Measurements from ENCODE around the gene MAFB. TPM values are rescaled to one million over a fixed set of nuclear protein-coding genes. Genes with fewer than 3 reads are reported as not detected.

The MAFB gene
- total and polyA plus RNA-seq, 7 experiments from 2014 or later, result 0.12 to 139 (median 4.4) TPM; not detected in 2

DNA sequence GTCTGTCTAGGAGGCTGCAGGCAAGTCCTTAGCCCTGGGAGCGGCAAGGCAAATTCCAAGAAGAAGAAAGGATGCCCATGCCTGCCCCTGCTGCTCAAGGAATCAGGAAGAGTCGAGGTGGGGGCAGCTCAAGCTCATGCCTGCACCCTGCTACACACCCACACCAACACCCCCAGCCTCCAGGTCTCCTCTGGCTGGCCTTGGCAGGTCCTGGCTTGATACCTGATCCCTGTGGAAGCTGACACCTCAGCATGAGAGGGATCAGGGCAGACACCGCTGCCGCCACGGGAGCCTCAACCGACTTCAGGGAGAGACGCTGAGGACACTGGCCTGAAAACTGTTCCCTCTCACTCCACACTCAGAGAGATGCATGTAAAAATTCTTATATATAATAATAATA lies 35.5 kb upstream of the MAFB start:
- no peaks in the 10 kb centered on the region for H3K27me3 ChIP-seq (ENCODE audit: control insufficient read depth in 2 of 2, insufficient read depth in 2 of 2, low read length in 2 of 2)
- no peaks in the 10 kb centered on the region for H3K36me3 Mint-ChIP-seq
- H3K27me3 Mint-ChIP-seq, result peaks cover 0 to 23% (median 0%) of the 10 kb centered on the region in 5 donors
- peaks cover 0 to 10% (median 3%) of the 10 kb centered on the region in 11 donors for H3K9me3 Mint-ChIP-seq
- DNase-seq, result no peak
- no peaks in the 10 kb centered on the region for H3K4me1 Mint-ChIP-seq
- intact Hi-C loops (cut with micrococcal nuclease), result no loop called here
- no peak overlapping the region for H3K4me3 ChIP-seq (ENCODE audit: low read length)
- H3K36me3 ChIP-seq (ENCODE audit: control insufficient read depth in 2 of 3, insufficient read depth in 3 of 3, low read length in 3 of 3), result no peaks in the 10 kb centered on the region
- ChIA-PET CTCF (no interaction called here), POLR2A (no interaction called here)
- no peak overlapping the region for H3K27ac Mint-ChIP-seq
- H3K27ac ChIP-seq (ENCODE audit: low read depth, low read length), result no peak overlapping the region
- H3K4me1 ChIP-seq (ENCODE audit: control insufficient read depth in 2 of 2, insufficient read depth in 2 of 2, low read length in 2 of 2), result no peaks in the 10 kb centered on the region
- no peaks in the 10 kb centered on the region for H3K9me3 ChIP-seq (ENCODE audit: control insufficient read depth in 2 of 3, low read length in 3 of 3)
- no peak overlapping the region for H3K4me3 Mint-ChIP-seq
- no peak for ATAC-seq

DNA sequence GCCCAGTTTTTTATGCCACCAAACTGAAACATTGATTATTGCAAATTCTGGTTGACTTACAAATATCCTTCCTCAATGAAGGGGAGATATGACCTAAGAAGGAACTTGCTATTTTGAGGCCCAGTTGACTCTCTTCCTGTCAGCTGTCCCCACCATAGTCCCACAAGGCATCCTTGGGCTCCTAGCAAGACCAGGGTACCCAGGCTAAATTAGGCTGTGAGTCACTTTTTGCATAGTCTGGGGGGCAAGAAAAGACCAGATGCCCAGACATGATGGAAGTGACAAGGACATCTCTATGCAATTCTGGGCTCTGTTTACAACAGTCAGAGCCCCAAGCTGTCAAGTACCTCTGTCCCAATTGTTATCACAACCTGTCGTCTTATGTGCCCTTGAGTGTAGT lies 31.8 kb upstream of the MAFB start:
- Mint-ChIP-seq H3K36me3 (no peaks in the 10 kb centered on the region), H3K27ac (no peak overlapping the region), H3K4me3 (no peak overlapping the region), H3K4me1 (no peaks in the 10 kb centered on the region), H3K9me3 (no peaks in the 10 kb centered on the region), H3K27me3 (peaks cover 0 to 15% (median 4%) of the 10 kb centered on the region in 5 donors)
- no peaks in the 10 kb centered on the region for H3K4me1 ChIP-seq (ENCODE audit: control insufficient read depth in 2 of 2, insufficient read depth in 2 of 2, low read length in 2 of 2)
- DNase-seq (no peak), ATAC-seq (no peak)
- H3K4me3 ChIP-seq (ENCODE audit: low read length), result no peak overlapping the region
- no peaks in the 10 kb centered on the region for H3K36me3 ChIP-seq (ENCODE audit: control insufficient read depth in 2 of 3, insufficient read depth in 3 of 3, low read length in 3 of 3)
- ChIA-PET POLR2A (interaction anchor here (0.5 kb wide), 1 partner anchor 13 kb away, joined by 4 read pairs; no protein-coding TSS in a partner anchor), CTCF (no interaction called here)
- no peak overlapping the region for H3K27ac ChIP-seq (ENCODE audit: low read depth, low read length)
- intact Hi-C loops (cut with micrococcal nuclease), result no loop called here
- no peaks in the 10 kb centered on the region for H3K9me3 ChIP-seq (ENCODE audit: control insufficient read depth in 2 of 3, low read length in 3 of 3)
- H3K27me3 ChIP-seq (ENCODE audit: control insufficient read depth in 2 of 2, insufficient read depth in 2 of 2, low read length in 2 of 2), result peaks cover 0 to 4% of the 10 kb centered on the region in 2 donors

GRCh38 chr20:40720099-40720498 lies 31.1 kb upstream of the MAFB start:
- ChIA-PET CTCF (no interaction called here), POLR2A (interaction anchor here (0.5 kb wide), 1 partner anchor 12 kb away, joined by 4 read pairs; no protein-coding TSS in a partner anchor)
- H3K9me3 ChIP-seq (ENCODE audit: control insufficient read depth in 2 of 3, low read length in 3 of 3), result no peaks in the 10 kb centered on the region
- Mint-ChIP-seq H3K9me3 (no peaks in the 10 kb centered on the region), H3K36me3 (no peaks in the 10 kb centered on the region), H3K27ac (no peak overlapping the region), H3K27me3 (peaks cover 0 to 15% (median 0%) of the 10 kb centered on the region in 5 donors), H3K4me3 (no peak overlapping the region), H3K4me1 (no peaks in the 10 kb centered on the region)
- H3K4me1 ChIP-seq (ENCODE audit: control insufficient read depth in 2 of 2, insufficient read depth in 2 of 2, low read length in 2 of 2), result no peaks in the 10 kb centered on the region
- intact Hi-C loops (cut with micrococcal nuclease), result no loop called here
- H3K27ac ChIP-seq (ENCODE audit: low read depth, low read length), result no peak overlapping the region
- H3K36me3 ChIP-seq (ENCODE audit: control insufficient read depth in 2 of 3, insufficient read depth in 3 of 3, low read length in 3 of 3), result no peaks in the 10 kb centered on the region
- no peak for ATAC-seq
- peaks cover 0 to 4% of the 10 kb centered on the region in 2 donors for H3K27me3 ChIP-seq (ENCODE audit: control insufficient read depth in 2 of 2, insufficient read depth in 2 of 2, low read length in 2 of 2)
- DNase-seq, result no peak
- H3K4me3 ChIP-seq (ENCODE audit: low read length), result no peak overlapping the region

DNA sequence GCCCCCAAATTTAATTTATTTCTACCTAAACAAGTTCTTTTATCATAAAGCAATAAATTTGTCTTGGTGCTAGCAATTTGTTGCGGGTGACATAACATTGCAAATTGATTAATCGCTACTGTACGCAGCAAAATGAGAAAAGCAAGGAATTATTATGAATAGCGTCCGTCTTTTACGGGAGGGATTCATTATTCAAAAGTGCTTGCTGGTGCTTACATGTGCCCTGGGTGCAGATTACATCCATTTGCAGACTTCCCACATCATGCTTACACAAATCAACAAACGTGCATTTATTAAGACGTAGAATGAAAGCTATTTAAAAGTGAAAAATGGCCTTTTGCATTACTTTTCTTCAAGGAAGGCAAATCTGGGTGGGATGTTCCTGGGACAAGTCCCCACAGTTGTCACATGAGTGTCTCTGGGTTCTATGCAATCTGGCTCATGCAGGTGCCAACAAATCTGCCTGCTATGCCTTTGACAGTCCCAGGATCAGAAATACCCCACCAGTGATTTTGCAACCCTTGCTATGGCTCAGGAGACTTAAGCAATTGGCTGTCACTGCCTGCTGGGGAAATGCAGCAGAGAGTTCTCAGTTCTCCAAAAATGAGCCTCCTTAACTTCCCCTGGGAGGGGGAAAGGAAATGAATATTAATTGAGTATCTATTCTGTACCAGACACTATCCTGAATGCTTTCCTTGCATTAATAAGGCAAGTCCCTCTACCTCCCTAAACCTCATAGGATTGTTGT lies 30.1 kb upstream of the MAFB start:
- intact Hi-C loops (cut with micrococcal nuclease), result no loop called here
- no peaks in the 10 kb centered on the region for H3K36me3 Mint-ChIP-seq
- H3K27ac ChIP-seq (ENCODE audit: low read depth, low read length), result no peak overlapping the region

DNA sequence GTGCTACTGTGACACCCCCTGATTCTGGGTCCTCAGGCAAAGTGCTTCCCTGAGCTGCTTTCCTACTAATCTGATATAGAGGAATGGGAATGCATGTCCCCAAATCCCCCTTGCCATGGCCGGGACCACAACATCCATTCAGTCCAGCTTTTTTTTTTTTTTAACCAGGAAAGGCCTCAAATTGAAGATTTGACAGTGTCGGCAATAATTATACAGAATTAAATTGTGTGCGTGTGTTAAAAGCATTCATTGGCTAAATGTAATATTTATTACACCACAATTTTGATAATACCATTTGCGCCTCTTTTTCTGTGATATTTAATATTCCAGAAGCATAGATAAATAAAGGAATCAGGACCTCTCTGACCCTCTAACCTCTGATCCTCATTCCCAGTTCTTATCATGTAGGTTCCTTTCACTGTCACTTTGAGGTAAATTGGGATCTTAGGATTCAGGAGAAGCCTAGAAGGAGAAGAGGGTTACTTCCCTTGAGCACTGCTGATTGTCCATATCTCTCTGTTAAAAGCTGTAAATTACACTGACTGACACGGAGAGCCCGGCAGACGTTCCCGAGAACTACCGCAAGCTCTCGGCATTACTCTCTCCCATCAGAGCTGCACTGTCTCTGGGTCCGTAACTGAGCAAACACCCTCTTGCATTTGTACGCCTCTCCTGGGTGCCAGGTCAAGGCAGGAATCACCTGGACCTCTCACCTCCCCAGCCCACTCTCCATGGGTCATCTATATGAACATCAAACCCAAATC lies 29.4 kb upstream of the MAFB start:
- ChIA-PET CTCF (no interaction called here), POLR2A (no interaction called here)
- Histone ChIP-seq H3K4me3 (ENCODE audit: low read length) (no peak overlapping the region), H3K9me3 (ENCODE audit: control insufficient read depth in 2 of 3, low read length in 3 of 3) (no peaks in the 10 kb centered on the region), H3K36me3 (ENCODE audit: control insufficient read depth in 2 of 3, insufficient read depth in 3 of 3, low read length in 3 of 3) (no peaks in the 10 kb centered on the region), H3K27ac (ENCODE audit: low read depth, low read length) (no peak overlapping the region), H3K27me3 (ENCODE audit: control insufficient read depth in 2 of 2, insufficient read depth in 2 of 2, low read length in 2 of 2) (peaks cover 0 to 4% of the 10 kb centered on the region in 2 donors), H3K4me1 (ENCODE audit: control insufficient read depth in 2 of 2, insufficient read depth in 2 of 2, low read length in 2 of 2) (no peaks in the 10 kb centered on the region)
- ATAC-seq (no peak), DNase-seq (no peak)
- no peak overlapping the region for H3K27ac Mint-ChIP-seq
- H3K4me3 Mint-ChIP-seq, result no peak overlapping the region
- peaks cover 0 to 2% (median 0%) of the 10 kb centered on the region in 11 donors for H3K9me3 Mint-ChIP-seq
- H3K27me3 Mint-ChIP-seq, result peaks cover 0 to 13% (median 4%) of the 10 kb centered on the region in 5 donors
- intact Hi-C loops (cut with micrococcal nuclease), result no loop called here
- no peaks in the 10 kb centered on the region for H3K36me3 Mint-ChIP-seq
- no peaks in the 10 kb centered on the region for H3K4me1 Mint-ChIP-seq

More for the DNA sequence above, 30.1 kb upstream of the MAFB start:
- no peak overlapping the region for H3K4me3 ChIP-seq (ENCODE audit: low read length)
- Mint-ChIP-seq H3K27ac (no peak overlapping the region), H3K9me3 (no peaks in the 10 kb centered on the region), H3K4me3 (no peak overlapping the region), H3K4me1 (no peaks in the 10 kb centered on the region), H3K27me3 (peaks cover 0 to 19% (median 4%) of the 10 kb centered on the region in 5 donors)
- no peaks in the 10 kb centered on the region for H3K4me1 ChIP-seq (ENCODE audit: control insufficient read depth in 2 of 2, insufficient read depth in 2 of 2, low read length in 2 of 2)
- ChIA-PET POLR2A (no interaction called here), CTCF (no interaction called here)
- DNase-seq (no peak), ATAC-seq (peak; percentile 60)
- no peaks in the 10 kb centered on the region for H3K9me3 ChIP-seq (ENCODE audit: control insufficient read depth in 2 of 3, low read length in 3 of 3)
- peaks cover 0 to 4% of the 10 kb centered on the region in 2 donors for H3K27me3 ChIP-seq (ENCODE audit: control insufficient read depth in 2 of 2, insufficient read depth in 2 of 2, low read length in 2 of 2)
- H3K36me3 ChIP-seq (ENCODE audit: control insufficient read depth in 2 of 3, insufficient read depth in 3 of 3, low read length in 3 of 3), result no peaks in the 10 kb centered on the region

DNA sequence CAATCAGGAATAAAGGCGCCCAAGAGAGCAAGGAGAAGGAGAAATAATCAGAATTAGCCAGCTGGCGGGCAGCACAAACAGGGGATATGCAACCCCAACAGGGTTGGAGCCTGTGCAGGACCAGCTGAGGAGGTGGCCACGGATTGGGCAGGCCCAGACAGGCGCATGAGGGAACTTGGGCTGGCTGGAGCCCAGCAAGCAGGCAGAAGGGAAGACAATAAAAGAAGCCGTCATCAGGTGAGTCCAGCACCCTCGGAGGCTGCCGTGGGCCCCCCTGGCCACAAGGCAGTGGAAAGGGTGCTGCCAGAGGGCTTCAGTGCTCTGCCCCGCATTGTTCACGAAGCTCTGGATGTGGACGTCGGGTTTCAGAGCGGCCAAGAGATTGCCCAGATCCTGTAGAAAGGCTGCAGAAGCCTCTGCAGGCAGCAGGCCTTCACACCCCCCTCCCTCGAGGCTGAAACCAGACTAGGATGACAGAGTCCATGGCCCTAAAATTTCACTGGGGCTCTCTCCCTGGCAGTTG lies 28.4 kb upstream of the MAFB start:
- Histone ChIP-seq H3K4me3 (ENCODE audit: low read length) (no peak overlapping the region), H3K36me3 (ENCODE audit: control insufficient read depth in 2 of 3, insufficient read depth in 3 of 3, low read length in 3 of 3) (no peaks in the 10 kb centered on the region), H3K27me3 (ENCODE audit: control insufficient read depth in 2 of 2, insufficient read depth in 2 of 2, low read length in 2 of 2) (peaks cover 0 to 4% of the 10 kb centered on the region in 2 donors), H3K9me3 (ENCODE audit: control insufficient read depth in 2 of 3, low read length in 3 of 3) (no peaks in the 10 kb centered on the region), H3K27ac (ENCODE audit: low read depth, low read length) (no peak overlapping the region), H3K4me1 (ENCODE audit: control insufficient read depth in 2 of 2, insufficient read depth in 2 of 2, low read length in 2 of 2) (no peaks in the 10 kb centered on the region)
- ChIA-PET CTCF (no interaction called here), POLR2A (no interaction called here)
- Mint-ChIP-seq H3K4me1 (no peaks in the 10 kb centered on the region), H3K4me3 (no peak overlapping the region), H3K9me3 (peaks cover 0 to 2% (median 0%) of the 10 kb centered on the region in 11 donors), H3K27ac (no peak overlapping the region), H3K36me3 (no peaks in the 10 kb centered on the region), H3K27me3 (peaks cover 0 to 10% (median 4%) of the 10 kb centered on the region in 5 donors)
- ATAC-seq, result no peak
- intact Hi-C loops (cut with micrococcal nuclease), result no loop called here
- no peak for DNase-seq

All from naive thymus-derived CD4-positive, alpha-beta T cell (primary cell).